Erythroblast (primary cell): ENCODE results near the gene RPS6KB2.

ENCODE experiments used
- DNase-seq, 2 experiments: peaks; one replicate each; lab custom pipeline; 2025; lab: John Stamatoyannopoulos, UW
- GATA1 ChIP-seq: IDR thresholded peaks from 2 replicates; pipeline ENCODE4 v1.6.1; 2011; ENCODE audit warnings: low read depth, mild to moderate bottlenecking, control low read depth, low read length, moderate library complexity
- POLR2A ChIP-seq: IDR thresholded peaks from 2 replicates; pipeline ENCODE4 v1.6.1; 2011; ENCODE audit warnings: mild to moderate bottlenecking, low read length

Gene RPS6KB2

GRCh38 chr11:67457453-67457852 is 29.2 kb downstream of the RPS6KB2 start:
- no peak for TF ChIP-seq GATA1

DNA sequence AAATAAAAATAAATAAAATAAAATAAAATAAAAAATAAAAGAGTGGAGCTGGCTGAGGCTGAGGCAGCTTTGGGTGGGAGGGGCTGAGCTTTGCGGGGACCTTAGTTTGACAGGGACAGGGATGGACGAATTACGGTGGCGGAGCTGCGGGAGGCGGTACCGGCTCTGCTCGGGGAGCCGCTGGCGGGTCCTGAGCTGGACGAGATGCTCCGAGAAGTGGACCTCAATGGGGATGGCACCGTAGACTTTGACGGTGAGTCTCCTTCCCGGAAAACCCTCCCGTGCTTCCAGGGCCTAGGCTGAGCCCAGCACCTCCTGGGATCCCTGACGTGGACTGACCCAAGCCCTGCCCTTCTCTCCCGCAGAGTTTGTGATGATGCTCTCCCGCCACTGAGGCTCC is 30.0 kb downstream of the RPS6KB2 start:
- TF ChIP-seq POLR2A (no peak), GATA1 (no peak)
- DNase-seq, result no peak

More at GRCh38 chr11:67457453-67457852, 29.2 kb downstream of the RPS6KB2 start:
- no peak for DNase-seq

GRCh38 chr11:67463186-67463585 is 34.9 kb downstream of the RPS6KB2 start:
- no peak for TF ChIP-seq POLR2A
- no peak for TF ChIP-seq GATA1
- no peak for DNase-seq

- peak; percentile 35 to 62 for DNase-seq
- peak; percentile 28 for TF ChIP-seq POLR2A
- TF ChIP-seq GATA1, result no peak
Observed at GRCh38 chr11:67463680-67464410, 35.6 kb downstream of the RPS6KB2 start.

DNA sequence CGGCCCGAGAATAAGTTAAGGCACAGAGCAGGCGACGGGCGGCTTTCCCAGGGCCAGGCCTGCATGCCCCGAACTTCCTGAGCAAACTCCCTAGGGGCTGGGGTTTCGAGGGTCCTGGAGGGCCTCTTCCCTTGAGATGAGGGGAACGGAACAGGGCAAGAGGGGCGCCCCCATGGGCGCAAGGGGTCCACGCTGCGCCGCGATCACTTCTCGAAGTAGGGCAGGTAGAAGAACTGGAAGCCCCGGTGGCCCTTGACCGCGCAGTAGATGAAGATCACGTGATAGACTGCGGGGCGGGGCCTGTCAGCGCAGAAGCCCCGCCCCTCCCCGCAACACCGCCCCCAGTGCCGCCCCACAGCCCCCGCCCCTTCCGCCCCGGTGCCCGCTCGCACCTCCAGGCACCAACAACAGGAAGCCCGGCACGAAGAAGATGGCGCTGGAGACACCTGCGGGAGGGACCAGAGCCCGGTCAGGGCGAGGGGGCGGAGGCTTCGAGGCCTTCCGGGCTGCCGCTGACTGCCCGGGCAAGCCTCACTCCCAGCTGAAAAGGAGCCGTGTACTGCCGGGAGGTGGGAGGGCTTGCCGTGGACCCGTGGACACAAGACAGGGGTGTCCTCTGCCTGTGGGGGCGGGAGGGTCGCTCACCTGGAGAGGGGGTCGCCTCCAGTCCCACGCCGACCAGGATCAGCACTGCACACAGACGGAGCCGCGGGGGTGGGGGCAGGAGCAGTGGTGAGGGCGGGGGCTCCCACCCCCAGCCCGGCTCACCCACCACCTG is 36.3 kb downstream of the RPS6KB2 start:
- TF ChIP-seq POLR2A, result peak; percentile 47
- TF ChIP-seq GATA1, result no peak
- peak; percentile 91 to 96 for DNase-seq

- no peak for DNase-seq
Observed at GRCh38 chr11:67465189-67465510, 36.9 kb downstream of the RPS6KB2 start.

DNA sequence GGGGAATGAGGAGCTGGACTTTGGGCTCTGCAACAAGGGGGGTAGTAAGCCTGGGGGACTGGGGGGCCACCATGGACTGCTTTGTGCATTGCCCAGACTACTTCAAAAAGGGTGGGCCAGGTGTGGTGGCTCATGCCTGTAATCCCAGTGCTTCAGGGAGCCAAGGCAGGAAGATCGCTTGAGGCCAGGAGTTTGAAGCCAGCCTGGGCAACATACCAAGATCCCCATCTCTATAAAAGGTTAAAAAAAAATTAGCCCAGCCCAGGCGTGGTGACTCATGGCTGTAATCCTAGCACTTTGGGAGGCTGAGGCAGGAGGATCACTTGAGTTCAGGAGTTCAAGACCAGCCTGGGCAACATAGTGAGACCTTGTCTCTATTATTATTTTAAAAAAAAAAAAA is 37.2 kb downstream of the RPS6KB2 start:
- peak; percentile 50 to 67 for DNase-seq

More at GRCh38 chr11:67465189-67465510, 36.9 kb downstream of the RPS6KB2 start:
- TF ChIP-seq GATA1, result no peak
- TF ChIP-seq POLR2A, result no peak

GRCh38 chr11:67466367-67466766 is 38.1 kb downstream of the RPS6KB2 start:
- TF ChIP-seq POLR2A (no peak), GATA1 (no peak)
- no peak for DNase-seq

DNA sequence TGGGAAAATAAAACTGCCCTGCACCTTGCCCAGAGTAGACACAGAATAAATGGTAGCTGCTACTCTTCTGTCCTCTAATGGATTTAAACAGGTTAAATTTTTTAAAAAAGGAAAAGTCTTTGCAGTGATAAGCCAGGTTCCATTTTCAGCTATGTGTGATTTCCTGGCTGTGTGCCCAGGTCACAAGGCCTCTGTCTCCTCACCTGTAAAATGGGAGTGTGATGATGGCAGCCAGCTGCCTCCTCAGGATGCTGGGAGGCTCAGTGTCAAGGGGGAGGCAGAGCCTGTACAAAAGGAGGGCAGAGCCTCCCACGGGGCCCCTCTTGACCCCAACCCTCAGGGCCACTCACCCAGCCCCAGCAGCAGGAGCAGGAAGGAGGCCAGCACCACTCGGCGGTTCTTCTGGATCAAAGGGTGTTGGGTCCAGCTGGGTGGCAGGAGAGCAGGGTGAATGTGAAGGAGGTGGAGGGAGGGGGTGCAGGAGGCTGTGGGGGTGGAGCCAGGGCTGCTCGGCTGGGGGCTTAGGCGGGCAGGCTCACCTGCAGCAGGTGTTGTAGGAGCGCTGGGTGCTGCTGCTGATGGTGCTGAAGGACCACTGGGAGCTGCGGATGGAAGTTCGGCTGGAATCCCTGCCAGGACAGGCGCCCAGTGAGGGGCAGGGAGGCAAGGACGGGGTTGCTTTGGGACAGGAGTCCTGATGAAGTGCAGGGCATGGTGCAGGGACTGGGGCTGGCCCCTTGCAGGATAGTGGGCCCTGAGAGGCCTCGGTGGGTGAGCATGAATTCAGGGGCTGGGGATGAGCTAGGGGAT is 38.9 kb downstream of the RPS6KB2 start:
- DNase-seq, result no peak
- TF ChIP-seq POLR2A (no peak), GATA1 (no peak)

DNA sequence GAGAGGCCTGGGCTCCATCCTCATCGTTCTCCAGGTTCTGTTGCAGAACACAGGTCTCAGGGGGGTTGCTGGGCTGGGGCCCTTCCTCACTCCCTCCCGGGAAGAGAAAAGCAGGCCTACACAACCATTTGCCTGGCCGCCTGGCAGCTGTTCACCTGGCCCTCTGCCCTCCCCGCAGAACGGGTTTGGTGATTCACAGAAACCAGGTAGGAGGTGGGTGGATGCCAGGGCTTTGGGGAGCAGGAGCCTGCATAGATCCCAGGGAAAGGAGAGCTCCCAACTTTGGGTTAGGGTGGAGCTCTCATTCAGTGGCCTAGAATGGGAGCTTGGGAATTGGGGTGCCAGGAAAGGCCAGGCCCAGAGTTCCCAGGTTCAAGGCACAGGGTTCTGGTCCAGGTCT is 39.8 kb downstream of the RPS6KB2 start:
- no peak for DNase-seq
- TF ChIP-seq POLR2A, result no peak
- no peak for TF ChIP-seq GATA1

GRCh38 chr11:67468456-67468758 is 40.1 kb downstream of the RPS6KB2 start:
- TF ChIP-seq POLR2A (no peak), GATA1 (no peak)

DNA sequence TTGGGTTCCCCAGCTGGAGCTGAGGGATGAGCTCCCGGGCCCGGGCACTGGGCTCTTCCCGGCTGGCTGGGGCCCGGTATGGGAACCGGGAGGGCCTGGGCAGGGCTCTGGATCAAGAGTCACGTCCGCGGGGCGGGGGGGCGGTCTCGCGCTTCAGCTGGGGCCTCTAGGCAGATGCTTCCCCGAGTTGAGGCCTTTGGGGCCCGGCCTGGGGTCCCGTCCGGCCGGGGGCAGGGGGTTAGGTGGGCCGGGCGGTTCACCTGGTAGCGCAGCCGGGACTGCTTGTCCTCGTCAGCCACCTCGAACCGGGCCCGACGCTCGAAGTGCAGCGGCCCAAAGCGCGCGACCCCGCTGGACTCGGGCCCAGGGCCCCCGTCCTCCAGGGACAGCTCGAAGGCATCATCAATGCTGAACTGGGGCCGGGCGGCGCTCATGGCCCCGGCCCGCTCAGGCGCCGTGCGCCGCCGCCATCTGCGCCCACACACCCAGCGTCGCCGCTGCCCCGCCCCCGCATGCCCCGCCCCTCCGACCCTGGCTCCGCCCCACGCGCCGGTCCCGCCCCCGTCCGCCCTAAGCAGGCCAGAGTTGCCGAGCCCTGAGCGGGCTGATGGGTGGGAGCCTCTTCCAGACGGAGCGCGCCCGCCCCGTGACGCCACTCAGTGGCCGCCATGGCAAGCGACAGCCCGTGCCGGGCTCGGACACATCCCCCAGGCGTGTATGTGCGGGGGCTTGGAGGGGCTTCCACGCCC is 40.6 kb downstream of the RPS6KB2 start, which contains the start of gene TMEM134:
Gene TMEM134 (minus strand): TSS at position 493 of the 749 bp plus-strand sequence. CDS start 59 bp downstream, at position 434.
- TF ChIP-seq GATA1 (no peak), POLR2A (peak; percentile 76)
- DNase-seq, result peak; percentile 96 to 98

More at GRCh38 chr11:67468456-67468758, 40.1 kb downstream of the RPS6KB2 start:
- peak in 1 of 2 experiments; percentile 51 for DNase-seq

DNA sequence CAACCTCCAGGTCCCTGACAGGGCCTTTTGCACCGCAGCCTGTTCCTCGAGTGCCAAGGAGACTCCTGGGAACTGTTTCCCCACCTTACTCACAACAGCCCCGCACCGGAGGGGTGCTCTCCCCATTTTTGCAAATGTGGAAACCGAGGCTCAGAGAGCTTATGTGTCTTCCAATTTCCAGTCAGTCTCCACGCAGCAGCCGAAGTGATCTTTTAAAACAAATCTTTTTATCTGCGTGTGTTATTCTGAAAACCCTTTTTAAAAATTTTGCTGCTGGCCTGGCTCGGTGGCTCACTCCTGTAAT is 41.2 kb downstream of the RPS6KB2 start:
- no peak for DNase-seq
- TF ChIP-seq GATA1 (no peak), POLR2A (peak; percentile 27)
